Medulla oblongata (tissue), 1 donor: ENCODE results near the gene CUX1.

Experiments used
- DNase-seq: peaks from one replicate; pipeline ENCODE4 v3.0.0-alpha.2; 2015; ENCODE audit errors: extremely low spot score

Gene CUX1

DNA sequence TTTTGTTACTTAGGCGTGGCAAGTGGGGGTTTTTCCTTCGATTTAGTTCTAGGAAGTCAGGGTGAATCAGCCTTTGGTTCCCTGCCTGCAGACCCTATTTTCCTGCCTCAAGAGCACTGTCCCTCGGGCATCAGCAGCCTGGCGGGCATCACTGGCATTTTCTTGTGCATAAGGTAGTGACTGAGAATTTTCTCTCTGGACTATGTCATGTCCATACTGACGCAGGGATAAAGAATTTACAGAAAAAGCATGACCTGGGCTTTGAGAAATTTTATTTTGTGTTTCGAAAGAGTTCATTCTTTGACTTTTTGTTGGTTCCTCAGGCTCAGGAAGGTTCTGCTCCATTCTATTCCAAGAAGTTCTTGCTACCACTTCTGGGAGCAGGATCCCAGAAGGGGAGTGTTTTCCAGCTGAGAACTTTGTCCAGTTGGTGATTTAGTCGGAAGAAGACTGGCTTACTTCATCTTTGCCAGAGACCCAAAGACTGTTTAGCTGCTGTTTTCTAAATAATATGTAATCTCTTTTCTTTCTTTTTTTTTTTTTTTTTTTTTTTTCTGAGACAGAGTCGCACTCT lies 255.3 kb downstream of the CUX1 start:
- no peak for DNase-seq

DNA sequence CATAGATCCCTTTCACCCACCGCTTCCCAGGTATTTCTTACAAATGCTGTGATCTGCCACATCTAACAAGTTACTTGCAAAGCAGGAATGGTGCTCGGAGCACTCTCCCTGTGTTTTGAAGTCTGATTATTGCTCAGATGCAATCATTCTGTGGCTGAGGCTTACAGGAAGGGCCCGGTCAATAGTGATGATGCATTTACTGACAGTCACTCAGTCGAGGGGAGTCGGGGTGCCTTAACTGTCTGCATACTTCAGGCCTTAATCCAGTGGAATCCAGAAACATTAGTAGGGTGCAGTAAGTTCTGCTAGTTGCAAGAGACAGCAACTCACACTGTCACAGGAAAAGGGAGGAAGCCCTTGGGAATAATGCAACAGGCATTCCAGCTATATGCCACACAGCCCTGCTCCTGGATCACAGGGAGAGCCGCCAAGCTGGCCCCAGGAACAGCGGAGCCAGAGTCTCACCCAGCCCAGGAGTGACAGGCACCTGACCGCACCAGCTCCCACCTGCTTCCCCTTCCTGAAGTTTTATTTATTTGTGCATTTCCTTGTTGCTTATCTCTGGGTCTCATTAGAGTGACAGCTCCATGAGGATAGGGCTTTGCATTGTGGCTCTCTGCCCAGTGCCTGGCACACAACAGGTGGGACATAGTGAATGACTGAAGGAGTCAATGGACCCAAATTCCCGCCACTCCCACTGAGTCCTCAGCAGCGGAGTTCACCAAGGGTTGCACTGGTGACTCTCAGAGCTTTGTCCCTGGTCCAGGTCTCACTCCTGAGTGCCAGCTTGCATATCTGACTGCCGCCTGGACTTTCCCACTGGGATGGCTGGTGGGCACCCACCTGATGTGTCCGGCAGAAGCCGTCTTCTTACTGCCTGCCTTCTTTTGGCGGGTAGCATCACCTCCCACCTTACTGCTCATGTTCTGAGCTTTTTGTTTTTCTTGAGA lies 256.8 kb downstream of the CUX1 start:
- DNase-seq, result no peak

DNA sequence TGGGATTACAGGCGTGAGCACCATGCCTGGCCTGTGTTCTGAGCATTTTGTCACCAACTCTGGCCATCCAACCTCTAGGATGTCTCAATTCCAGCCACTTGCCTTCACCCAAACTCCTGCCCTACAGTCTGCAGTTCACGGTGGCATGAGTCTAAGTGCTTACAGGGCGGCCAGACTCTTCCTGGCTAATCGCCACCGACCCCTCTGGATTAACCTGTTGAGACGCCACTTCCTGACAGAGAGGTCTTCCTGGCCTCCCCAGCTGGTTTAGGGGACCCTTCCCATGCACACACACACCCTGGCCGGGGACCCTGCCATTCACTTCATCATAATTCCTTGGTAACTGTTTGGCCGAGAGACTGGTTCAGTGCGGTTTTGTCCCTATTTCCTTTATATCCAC lies 257.7 kb downstream of the CUX1 start:
- DNase-seq, result no peak

DNA sequence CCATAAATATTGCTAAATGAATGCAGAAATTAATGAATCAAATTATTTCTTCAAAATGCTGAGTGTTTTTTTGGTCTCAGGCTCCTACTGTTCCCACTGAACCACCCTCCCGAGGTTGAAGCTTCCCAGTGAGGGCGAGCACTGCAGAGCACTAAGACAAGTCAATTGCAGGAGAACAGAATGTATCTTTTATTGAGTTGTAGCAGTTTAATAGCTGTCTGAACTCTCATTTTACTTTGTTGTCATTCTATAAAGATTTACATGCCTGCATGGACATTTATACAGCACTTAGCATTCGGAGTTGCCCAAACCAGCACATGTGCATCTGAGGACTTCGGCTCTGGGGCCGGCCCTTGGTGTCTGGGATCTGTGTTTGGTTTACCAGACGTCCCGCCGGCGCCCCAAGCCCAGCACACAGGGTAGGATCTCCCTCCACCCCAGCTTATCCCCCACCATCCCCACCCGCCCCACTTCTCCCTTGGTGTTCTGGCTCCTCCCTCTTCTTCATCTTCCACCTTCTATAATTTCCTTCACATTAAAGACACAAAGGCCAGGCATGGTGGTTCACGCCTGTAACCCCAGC lies 258.2 kb downstream of the CUX1 start:
- DNase-seq, result no peak

DNA sequence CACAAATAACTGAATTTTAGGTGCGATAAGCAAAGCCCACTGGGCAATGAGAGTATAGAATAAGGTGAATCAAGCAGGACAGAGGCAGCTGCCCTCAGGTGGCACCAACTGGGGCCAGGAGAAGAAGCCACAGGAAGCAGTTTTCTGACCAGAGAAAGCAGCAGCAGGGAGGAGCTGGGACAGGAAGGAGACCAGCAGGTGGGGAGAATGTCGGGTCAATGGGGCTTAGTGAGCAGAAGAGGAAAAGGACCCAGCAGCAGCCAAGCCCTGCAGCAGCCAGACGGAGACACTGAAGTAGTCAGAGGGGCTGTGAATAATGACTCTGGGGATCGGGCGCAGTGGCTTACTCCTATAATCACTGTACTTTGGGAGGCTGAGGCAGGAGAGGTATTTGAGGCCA lies 259.7 kb downstream of the CUX1 start:
- DNase-seq, result no peak

DNA sequence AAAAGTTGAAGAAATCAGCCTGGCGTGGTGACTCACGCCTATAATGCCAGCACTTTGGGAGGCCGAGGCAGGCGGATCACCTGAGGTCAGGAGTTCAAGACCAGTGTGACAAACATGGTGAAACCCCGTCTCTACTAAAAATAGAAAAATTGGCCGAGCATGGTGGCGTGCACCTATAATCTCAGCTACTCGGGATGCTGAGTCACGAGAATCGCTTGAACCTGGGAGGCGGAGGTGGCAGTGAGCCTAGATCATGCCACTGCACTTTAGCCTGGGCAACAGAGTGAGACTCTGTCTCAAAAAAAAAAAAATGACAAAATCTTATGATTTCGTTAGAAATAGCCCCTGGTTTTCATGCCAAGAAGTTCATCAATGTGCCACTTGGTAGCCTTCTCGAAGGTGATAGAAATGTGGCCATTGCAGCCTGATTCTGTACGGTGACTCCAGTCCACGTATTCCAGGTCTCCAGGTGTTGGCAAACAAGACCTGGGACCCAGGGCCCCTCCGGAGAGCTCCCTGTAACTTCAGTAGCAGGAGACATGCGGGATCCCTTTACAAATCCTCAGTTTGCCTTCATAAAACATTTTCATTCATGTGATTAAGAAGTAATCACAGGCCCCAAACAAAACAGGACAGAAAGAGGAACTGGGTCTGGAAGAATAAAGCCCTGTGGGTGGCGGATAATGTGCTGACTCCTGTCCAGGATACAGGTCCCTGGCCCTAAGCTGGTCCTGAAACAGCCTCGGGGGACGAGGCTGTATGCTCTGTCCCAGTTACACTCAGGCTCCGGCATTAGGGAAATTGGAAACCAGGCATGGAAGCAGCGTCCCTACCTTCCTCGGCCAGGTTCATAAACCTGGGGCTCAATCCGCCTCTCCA lies 262.0 kb downstream of the CUX1 start:
- peak; percentile 12 for DNase-seq

DNA sequence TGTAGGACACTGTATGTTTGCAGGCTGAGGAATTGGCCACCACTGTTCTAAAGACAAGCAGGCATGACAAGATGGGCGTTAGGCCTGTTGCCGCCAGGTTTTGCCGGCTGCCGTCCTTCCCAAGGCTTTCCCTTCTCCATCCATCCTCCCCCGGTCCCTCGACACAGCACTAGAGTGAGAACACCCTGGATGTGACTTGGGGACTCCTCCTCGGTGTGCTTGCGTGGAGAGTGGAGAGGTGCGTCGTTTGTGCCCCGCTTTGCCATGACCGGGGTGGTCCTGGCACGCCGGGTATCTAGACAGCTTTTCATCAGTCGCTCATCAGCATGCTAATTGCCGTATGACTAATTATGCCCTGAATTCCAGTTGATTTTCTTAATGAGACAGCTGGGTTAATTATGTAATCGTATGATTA lies 262.6 kb downstream of the CUX1 start:
- no peak for DNase-seq

DNA sequence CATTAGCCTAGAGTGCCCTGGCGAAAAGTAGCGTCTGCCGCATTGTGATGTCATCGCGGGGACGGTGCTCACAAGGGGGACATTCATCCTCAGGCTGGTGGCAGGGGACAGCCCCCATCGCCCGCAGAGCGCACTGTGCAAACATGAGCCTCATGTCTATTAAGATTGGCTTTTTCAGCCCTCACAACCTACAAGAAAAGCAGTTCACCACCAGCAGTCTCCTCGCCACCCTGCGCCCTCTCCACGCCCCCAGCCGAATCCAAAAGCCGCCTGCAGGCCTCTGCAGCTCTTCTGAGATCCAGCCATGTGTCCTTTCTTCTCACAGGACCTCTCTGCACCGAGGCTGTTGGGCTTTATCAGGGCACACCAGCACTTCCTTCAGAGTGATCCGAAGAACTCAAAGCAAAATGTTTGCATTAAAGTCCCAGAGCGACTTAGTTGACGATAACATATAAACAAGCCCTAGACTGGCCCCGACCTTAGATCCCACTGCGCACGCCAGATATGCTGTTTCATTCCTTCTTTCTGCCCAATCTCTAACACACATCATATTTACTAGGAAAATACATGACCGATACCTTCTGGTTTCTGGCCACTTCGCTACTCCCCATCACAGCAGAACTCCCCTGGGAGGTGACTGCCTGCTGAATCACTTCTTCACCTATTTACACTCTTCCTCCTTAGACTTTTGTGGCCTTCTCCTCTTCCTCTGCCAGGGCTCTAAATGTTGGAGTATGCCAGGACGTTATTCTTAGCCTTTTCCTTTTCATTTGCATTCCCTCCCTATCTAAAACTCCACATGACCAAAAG lies 263.2 kb downstream of the CUX1 start:
- peak; percentile 53 for DNase-seq

DNA sequence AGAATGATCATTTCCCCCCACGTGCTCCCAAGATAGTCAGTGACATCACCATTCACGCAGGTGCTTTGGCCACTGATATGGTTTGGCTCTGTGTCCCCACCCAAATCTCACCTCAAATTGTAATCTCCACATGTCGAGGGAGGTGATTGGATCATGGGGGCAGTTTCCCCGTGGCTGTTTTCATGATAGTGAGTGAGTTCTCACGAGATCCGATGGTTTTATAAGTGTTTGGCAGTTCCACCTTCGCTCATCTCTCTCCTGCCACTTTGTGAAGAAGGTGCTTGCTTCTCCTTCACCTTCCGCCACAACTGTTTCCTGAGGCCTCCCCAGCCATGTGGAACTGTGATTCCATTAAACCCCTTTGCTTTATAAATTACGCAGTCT lies 263.8 kb downstream of the CUX1 start:
- DNase-seq, result no peak

DNA sequence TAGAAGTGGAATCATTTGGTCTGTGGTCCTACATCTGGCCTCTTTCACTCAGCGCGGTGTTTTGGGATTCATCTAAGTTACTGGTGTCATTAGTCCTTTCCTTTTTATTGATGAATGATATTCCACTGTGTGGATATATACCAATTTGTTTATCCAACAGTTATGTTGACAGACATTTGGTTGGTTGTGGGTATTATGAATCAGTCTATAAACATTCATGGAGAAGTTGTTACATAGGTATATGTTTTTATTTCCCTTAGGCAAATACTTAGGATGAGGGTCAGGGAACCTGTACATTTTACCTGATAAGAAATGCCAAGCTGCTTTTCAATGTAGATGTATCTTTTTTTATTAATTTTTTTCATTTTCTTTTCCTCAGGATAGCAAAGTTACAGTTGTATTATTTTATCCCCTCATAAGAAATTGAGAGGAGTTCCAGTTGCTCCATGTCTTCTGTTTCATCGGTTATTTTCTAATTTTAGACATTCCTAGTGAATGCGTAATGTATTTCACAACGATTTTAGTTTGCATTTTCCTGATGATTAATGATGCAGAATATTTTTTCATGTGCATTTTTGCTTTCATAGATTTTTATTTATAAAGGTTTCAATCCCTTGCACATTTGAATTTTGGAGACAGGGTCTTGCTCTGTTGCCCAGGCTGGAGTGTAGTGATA lies 265.4 kb downstream of the CUX1 start:
- no peak for DNase-seq

DNA sequence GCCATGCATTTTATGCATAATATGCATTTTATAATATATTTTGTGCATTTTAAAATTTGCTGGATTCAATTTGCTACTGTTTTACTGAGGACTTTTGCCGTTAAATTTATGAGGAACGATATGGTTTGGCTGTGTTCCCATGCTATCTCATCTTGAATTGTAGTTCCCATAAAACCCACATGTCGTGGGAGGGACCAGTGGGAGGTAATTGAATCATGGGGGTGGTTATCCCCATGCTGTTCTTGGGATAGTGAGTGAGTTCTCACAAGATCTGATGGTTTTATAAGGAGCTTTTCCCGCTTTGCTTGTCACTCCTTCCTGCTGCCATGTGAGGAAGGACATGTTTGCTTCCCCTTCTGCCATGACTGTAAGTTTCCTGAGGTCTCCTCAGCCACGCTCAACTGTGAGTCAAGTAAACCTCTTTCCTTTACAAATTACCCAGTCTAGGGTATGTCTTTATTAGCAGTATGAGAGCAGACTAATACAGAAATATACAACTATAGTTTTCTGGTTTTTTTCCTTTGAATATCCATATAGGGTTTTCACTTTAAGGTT lies 267.9 kb downstream of the CUX1 start:
- no peak for DNase-seq

DNA sequence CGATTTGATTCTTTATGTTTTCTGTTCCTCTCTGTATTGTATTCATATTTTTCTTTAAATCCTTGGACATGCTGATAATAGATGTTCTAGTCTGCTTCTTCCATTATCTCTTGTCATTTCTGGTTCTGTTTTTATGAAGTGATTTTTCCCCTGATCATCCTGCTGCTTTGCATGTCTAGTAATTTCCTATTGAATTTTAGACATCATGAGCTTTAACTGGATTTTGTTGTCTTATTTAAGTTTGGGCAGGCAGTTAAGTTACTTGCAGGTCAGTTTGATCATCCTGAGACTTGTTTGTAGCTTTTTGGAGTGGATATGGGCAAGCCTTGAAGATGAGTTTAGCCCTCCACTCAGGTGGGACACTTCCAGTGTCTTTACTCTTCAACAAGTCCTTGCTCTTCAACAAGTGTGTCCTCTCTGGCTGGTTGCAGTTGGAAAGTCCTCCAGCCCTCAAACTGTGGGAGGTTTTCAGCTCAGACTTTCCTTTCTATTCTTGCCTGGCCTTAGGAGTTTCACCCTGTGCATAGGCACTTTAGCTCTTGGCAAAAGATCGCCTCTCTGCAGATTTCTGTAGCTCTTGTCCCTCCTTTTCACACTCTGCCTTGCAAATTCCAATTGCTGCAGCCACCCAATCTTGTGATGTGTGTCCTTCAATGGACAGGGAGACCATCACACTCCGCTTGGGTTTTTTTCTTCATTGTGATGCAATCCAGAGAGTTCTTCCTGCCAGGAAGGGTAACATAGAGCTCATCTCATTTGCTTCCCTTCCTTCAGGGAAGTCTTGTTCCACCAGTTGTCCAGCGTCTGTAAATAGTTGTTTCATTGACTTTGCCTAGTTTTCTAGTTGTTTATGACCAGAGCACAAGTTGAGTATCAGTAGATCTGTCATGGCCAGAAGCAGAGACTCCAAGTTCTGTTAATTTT lies 272.0 kb downstream of the CUX1 start:
- DNase-seq, result no peak

DNA sequence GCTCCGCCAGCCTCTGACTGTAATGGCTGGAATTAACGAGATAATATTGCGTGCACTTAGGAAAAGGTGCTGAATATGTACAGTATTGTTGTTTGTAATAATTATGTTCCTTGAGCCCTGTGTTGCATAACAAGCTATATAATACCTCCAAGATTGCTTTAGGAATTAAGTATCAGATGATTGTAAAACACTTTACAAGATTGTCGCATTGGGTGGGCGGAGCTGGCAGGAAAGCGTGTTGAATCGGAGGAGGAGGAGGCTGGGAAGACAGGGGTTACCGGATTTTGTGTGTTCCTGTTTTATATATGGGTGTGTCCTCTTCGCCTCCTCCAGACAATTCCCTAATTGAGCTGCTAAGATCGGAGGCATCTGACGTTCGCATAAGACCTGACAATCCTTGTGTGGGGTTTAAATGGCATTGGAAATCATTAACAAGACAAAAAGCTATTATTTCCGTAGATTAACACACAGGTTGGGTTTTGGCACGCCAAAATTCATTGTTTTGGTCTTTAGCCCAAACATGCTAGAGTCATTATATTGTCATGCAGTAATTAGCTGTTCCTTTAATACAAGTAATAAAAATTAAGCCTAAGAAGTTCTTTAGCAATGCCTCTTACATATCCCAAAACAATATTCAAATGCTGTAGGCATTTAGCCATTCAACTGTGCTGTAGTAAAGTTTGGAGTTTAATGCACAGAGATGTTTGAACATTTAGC lies 276.3 kb downstream of the CUX1 start:
- DNase-seq, result no peak

DNA sequence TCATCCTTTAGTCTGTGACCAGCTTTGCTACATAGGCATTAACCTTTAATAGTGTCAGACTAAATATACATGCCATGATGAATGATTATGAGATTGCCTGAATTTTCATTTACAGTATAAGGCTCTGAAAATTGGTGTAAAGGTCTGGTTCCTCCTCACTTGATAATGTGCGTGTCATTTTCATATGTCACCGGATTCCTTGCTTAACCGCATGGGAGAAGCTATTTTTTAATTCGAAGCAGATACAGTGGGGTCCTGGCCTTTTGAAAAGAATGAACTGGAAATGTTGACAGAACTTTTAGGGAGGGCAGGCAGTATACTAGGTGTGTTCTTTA lies 276.9 kb downstream of the CUX1 start:
- DNase-seq, result no peak

DNA sequence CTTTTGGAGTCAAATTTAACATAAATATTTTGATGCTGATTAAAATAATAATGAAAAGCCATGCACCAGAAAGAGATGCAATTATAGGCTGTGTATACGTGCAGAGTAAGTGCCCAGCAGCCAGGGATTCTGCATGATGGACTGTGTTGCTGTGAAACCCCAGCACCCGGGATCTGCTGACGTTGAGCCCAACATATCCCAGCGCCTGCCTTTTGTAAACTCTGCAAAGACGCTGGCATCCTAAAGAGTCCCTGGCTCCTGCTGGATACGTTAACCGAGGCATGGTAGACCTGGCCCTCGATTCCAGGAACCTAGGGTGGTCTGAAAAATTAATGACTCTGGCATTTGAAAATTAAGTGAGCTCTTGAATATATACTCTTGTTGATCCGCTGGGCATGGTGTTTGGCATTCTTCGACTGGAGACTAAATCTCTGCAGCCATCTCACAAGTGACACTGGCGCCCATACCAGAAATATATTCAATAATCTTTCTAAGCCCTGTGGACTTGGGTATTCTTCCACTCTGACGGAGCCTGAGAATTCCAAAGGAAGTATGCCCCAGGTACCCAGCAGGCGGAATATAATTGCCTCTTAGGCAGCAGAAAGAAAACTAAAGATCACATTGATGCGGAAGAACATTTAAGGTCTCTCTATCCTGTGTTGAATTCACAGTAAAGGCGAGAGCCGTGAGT lies 278.0 kb downstream of the CUX1 start:
- no peak for DNase-seq

DNA sequence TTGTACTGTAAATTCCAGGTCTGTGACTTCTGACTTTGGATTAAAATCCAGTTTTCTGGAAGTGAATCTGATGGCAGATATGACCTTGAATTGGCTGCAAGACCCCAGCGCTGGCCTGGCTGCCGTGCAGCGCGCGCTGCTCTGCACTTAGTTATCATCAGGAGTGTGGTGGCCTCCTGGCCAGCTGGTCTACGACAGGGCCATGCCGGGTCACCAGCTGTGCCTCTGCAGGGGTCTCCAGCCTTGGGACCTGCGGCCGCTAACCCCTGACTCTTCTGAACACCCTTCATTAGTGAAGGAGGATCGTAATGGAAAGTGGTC lies 278.5 kb downstream of the CUX1 start:
- DNase-seq, result no peak

DNA sequence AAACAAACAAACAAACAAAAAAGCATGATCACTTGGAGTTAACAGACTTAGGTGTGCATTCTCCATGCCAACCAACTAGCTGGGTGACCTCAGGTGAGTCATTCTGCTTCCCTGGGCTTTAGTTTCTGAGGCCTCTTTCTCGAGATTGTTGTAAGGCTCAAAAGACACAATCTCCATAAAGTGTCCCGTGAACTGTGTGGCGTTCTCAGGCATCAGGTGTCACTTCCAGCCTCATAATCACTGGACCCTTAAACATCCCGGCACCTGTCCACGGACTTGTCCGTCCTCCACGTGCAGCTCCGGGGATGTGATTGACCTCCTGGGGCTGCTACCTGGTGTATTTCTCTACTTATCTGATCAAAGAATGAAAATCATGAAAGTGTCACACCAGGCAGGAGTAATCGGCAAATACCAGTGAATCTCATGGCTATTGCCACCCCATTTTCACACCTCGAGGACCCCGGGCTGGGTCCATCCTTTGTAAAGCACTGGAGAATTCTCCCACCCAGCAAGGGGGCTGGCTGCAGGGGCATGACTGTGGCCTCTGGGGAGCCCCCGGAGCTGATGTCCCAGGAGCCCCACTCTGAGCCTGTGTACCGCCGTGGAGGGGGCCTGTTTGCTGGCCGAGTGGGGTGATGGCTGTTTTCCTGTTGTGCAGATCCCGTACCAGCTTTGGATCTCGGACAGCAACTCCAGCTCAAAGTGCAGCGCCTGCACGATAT lies 279.4 kb downstream of the CUX1 start:
- no peak for DNase-seq
